ENCODE data around the gene RIC8B.

Gene RIC8B

GRCh38 chr12:106769546-106769945 lies 4.9 kb upstream of the RIC8B start:
- no peak overlapping the region for H3K4me2 ChIP-seq (ENCODE audit: low read length)
- no peaks in the 10 kb centered on the region for H3K36me3 ChIP-seq (replicated peaks; ENCODE audit: low read depth, low read length)
- no peaks in the 10 kb centered on the region for H3K9me3 ChIP-seq (ENCODE audit: insufficient read depth, low read length)
- no peaks in the 10 kb centered on the region for H4K20me1 ChIP-seq (ENCODE audit: insufficient read depth, low read length)
- peaks cover 46% of the 10 kb centered on the region for H3K27me3 ChIP-seq (ENCODE audit: low read depth, low read length)
- H3K27ac ChIP-seq (ENCODE audit: low read length), result no peak overlapping the region
- no peak overlapping the region for H3K4me3 ChIP-seq (ENCODE audit: low read length)
- TF ChIP-seq EZH2phosphoT487 (IDR thresholded peaks at IDR 0.05; ENCODE audit: low read depth) (no peak), CTCF (IDR thresholded peaks at IDR 0.05; ENCODE audit: low read depth, low read length) (no peak)
- no peak overlapping the region for H2AFZ ChIP-seq (ENCODE audit: low read depth, low read length)
- H3K4me1 ChIP-seq (ENCODE audit: low read length), result peaks cover 5% of the 10 kb centered on the region
- no peaks in the 10 kb centered on the region; the same call in 1 of the 2 replicates for H3K79me2 ChIP-seq (ENCODE audit: low read length)
- no peak overlapping the region for H3K9ac ChIP-seq (ENCODE audit: low read length)

GRCh38 chr12:106771425-106771824 lies 3.1 kb upstream of the RIC8B start:
- Histone ChIP-seq H3K4me1 (ENCODE audit: low read length) (peaks cover 12% of the 10 kb centered on the region), H3K4me3 (ENCODE audit: low read length) (no peak overlapping the region)
- TF ChIP-seq EZH2phosphoT487 (IDR thresholded peaks at IDR 0.05; ENCODE audit: low read depth) (no peak), CTCF (IDR thresholded peaks at IDR 0.05; ENCODE audit: low read depth, low read length) (no peak)

GRCh38 chr12:106773286-106774004 lies 1.0 kb upstream of the RIC8B start:
- Histone ChIP-seq H2AFZ (ENCODE audit: low read depth, low read length) (peak overlapping the region; percentile 99), H3K27me3 (ENCODE audit: low read depth, low read length) (peaks cover 19% of the 10 kb centered on the region), H3K79me2 (ENCODE audit: low read length) (peaks cover 27% of the 10 kb centered on the region), H3K4me2 (ENCODE audit: low read length) (peak overlapping the region; percentile 77), H3K27ac (ENCODE audit: low read length) (peak overlapping the region; percentile 34), H3K36me3 (replicated peaks; ENCODE audit: low read depth, low read length) (no peaks in the 10 kb centered on the region), H3K4me3 (ENCODE audit: low read length) (peak overlapping the region; percentile 94), H3K9ac (ENCODE audit: low read length) (peak overlapping the region; percentile 74), H4K20me1 (ENCODE audit: insufficient read depth, low read length) (no peaks in the 10 kb centered on the region), H3K4me1 (ENCODE audit: low read length) (peaks cover 12% of the 10 kb centered on the region), H3K9me3 (ENCODE audit: insufficient read depth, low read length) (no peaks in the 10 kb centered on the region)
- TF ChIP-seq EZH2phosphoT487 (IDR thresholded peaks at IDR 0.05; ENCODE audit: low read depth) (no peak), CTCF (IDR thresholded peaks at IDR 0.05; ENCODE audit: low read depth, low read length) (no peak)

More at GRCh38 chr12:106771425-106771824, 3.1 kb upstream of the RIC8B start:
- Histone ChIP-seq H3K36me3 (replicated peaks; ENCODE audit: low read depth, low read length) (no peaks in the 10 kb centered on the region), H3K27me3 (ENCODE audit: low read depth, low read length) (peaks cover 39% of the 10 kb centered on the region), H4K20me1 (ENCODE audit: insufficient read depth, low read length) (no peaks in the 10 kb centered on the region), H3K79me2 (ENCODE audit: low read length) (peaks cover 18% of the 10 kb centered on the region), H3K9ac (ENCODE audit: low read length) (no peak overlapping the region), H2AFZ (ENCODE audit: low read depth, low read length) (no peak overlapping the region), H3K4me2 (ENCODE audit: low read length) (no peak overlapping the region), H3K9me3 (ENCODE audit: insufficient read depth, low read length) (no peaks in the 10 kb centered on the region), H3K27ac (ENCODE audit: low read length) (no peak overlapping the region)

- H3K4me1 ChIP-seq (ENCODE audit: low read length), result peaks cover 12% of the 10 kb centered on the region
- H3K9ac ChIP-seq (ENCODE audit: low read length), result peak overlapping the region; percentile 74
- peak overlapping the region; percentile 77 for H3K4me2 ChIP-seq (ENCODE audit: low read length)
- no peaks in the 10 kb centered on the region for H4K20me1 ChIP-seq (ENCODE audit: insufficient read depth, low read length)
- H3K27ac ChIP-seq (ENCODE audit: low read length), result peak overlapping the region; percentile 62
- no peak for TF ChIP-seq CTCF (IDR thresholded peaks at IDR 0.05; ENCODE audit: low read depth, low read length)
- TF ChIP-seq EZH2phosphoT487 (IDR thresholded peaks at IDR 0.05; ENCODE audit: low read depth), result no peak
- peaks cover 31% of the 10 kb centered on the region for H3K79me2 ChIP-seq (ENCODE audit: low read length)
- 0 out of 2 replicates have a peak, but pooled peaks cover 5% of the 10 kb centered on the region for H3K27me3 ChIP-seq (ENCODE audit: low read depth, low read length)
- no peaks in the 10 kb centered on the region for H3K9me3 ChIP-seq (ENCODE audit: insufficient read depth, low read length)
- H2AFZ ChIP-seq (ENCODE audit: low read depth, low read length), result peak overlapping the region; percentile 99
- peak overlapping the region; percentile 94 for H3K4me3 ChIP-seq (ENCODE audit: low read length)
- H3K36me3 ChIP-seq (replicated peaks; ENCODE audit: low read depth, low read length), result no peaks in the 10 kb centered on the region
Observed at GRCh38 chr12:106774808-106775524, 484 bp downstream of the RIC8B start.
